ENCODE results near the gene CPEB1. TPM values are rescaled to one million over a fixed set of nuclear protein-coding genes. Genes with fewer than 3 reads are reported as not detected.

CPEB1 gene
- total RNA-seq, 4 donors from 2014 or later, result 1.3 to 5.0 (median 3.8) TPM

GRCh38 chr15:82643992-82644391, 3.2 kb downstream of the CPEB1 start:
- TF ChIP-seq CTCF (IDR thresholded peaks at IDR 0.05), result no peak
- ATAC-seq (ENCODE audit: low FRiP score), result no peak
- no peak for DNase-seq (ENCODE audit: low spot score)

DNA sequence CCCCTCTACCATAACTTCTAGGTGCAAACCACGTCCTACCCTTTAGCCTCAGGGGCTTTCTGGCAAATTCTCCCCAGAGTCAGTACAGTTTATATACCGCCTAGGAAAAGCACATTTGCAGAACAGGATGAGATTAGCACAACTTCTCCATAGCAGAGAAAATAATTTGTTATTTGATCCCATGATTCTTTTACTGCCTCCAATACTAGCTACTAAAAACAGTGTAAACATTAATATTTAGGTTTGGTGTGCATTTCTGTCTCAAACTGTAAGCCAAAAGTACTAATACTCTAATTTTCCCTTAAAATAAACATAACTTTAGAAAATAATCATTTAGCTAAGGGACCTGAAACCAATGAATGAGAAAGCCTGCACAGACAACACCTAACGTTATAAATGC, 4.5 kb downstream of the CPEB1 start:
- DNase-seq (ENCODE audit: low spot score) (no peak), ATAC-seq (ENCODE audit: low FRiP score) (no peak)
- no peak for TF ChIP-seq CTCF (IDR thresholded peaks at IDR 0.05)

DNA sequence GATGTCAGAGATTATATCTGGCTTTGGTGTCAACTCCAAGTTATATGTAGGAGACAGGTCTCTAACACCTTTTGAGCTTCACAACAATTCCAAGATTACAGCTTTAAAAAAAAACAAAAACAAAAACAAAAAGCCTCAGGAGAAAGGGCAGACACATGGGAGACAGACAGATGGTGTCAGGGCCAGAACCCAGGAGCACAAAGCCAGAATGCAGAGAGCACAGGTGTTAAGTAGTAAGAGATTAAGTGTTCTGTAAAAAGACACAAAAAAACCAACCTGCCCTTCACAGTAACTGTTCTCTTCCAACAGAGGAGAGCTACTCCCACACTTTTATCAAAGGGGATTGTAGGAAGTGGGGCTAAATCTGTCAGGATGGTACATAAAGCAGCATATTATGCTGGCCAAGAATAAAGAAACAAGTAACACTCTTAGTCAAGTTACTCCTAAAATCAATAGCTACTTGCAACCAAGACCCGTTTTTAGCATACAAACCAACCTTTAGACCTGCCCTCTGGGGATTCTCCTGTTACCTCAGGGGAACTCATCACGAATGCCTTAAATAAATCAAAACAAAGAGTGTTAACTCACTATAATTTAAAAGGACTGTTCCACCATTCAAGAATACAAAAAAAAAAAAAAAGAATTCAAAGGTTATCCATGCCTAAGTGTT, 5.9 kb downstream of the CPEB1 start:
- no peak for TF ChIP-seq CTCF (IDR thresholded peaks at IDR 0.05)
- DNase-seq (ENCODE audit: low spot score), result no peak
- ATAC-seq (ENCODE audit: low FRiP score), result no peak

GRCh38 chr15:82640672-82641071, 6.5 kb downstream of the CPEB1 start:
- no peak for ATAC-seq (ENCODE audit: low FRiP score)
- TF ChIP-seq CTCF (IDR thresholded peaks at IDR 0.05), result no peak
- DNase-seq (ENCODE audit: low spot score), result no peak

DNA sequence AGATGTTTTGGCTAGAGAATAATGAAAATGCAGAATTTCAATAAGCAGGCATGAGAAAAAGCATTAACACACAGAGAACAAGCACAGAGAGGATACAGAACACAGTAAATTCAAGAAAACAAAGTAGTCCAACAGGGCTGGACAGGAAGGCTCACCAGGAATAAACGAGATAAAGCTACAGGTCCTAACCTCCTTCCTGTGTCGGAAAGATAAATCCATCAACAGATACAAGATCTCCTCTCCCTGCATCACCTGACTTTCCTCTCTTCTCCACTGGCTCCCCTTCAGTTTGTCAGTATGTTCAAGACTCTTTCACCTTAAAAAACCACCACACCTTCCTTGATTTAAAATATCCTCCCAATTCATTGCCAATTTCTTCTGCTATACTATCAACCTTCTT, 11.4 kb downstream of the CPEB1 start:
- DNase-seq (ENCODE audit: low spot score), result no peak
- no peak for ATAC-seq (ENCODE audit: low FRiP score)
- no peak for TF ChIP-seq CTCF (IDR thresholded peaks at IDR 0.05)

DNA sequence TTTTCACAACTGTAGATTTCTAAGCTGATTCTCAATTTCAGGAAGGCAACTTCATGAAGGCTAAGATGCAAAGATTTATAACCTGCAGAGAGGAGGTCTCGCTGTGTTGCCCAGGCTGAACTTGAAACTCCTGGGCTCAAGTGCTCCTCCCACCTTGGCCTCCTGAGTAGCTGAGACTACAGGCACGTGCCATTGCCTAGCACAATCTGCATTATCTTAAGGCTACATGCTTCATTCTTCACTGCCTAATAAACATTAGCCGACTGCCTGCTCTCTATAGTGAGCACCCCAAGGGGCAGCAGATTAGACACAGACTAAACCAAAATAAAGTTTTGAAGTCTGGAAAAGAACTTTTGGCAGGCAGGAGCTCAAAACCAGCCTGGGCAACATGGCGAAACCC, 17.1 kb downstream of the CPEB1 start:
- TF ChIP-seq CTCF (IDR thresholded peaks at IDR 0.05), result no peak
- DNase-seq (ENCODE audit: low spot score), result no peak

GRCh38 chr15:82625136-82625535, 22.0 kb downstream of the CPEB1 start:
- DNase-seq (ENCODE audit: low spot score) (no peak), ATAC-seq (ENCODE audit: low FRiP score) (no peak)
- no peak for TF ChIP-seq CTCF (IDR thresholded peaks at IDR 0.05)

More for the DNA sequence above, 17.1 kb downstream of the CPEB1 start:
- no peak for ATAC-seq (ENCODE audit: low FRiP score)

Data from omental fat pad (tissue), 4 donors.